ENCODE results near the gene GSTM2. TPM values are rescaled to one million over a fixed set of nuclear protein-coding genes. Genes with fewer than 3 reads are reported as not detected.

GSTM2 gene
- total RNA-seq, 1 experiment from 2014 or later = 0.84 TPM

GRCh38 chr1:109655615-109656519 is 12.0 kb upstream of the GSTM2 start, which contains the start of gene GSTM4:
TSS of gene GSTM4 (plus strand) at chr1:109656099. CDS start at chr1:109656390, 291 bp downstream.
- no peaks in the 10 kb centered on the region for H3K9me3 ChIP-seq
- Mint-ChIP-seq H3K27me3 (ENCODE audit: insufficient read depth, unreplicated experiment) (no peaks in the 10 kb centered on the region), H3K36me3 (ENCODE audit: insufficient read depth, unreplicated experiment) (no peaks in the 10 kb centered on the region), H3K4me3 (ENCODE audit: unreplicated experiment) (peak within 1 kb of the TSS; percentile 80), H3K27ac (ENCODE audit: unreplicated experiment) (peak within 1 kb of the TSS; percentile 76), H3K4me1 (ENCODE audit: low read depth, unreplicated experiment) (peaks cover 18% of the 10 kb centered on the region), H3K9me3 (ENCODE audit: unreplicated experiment) (no peaks in the 10 kb centered on the region)
- H3K4me1 ChIP-seq = no peaks in the 10 kb centered on the region
- CTCF ChIA-PET = interaction anchor here (0.7 to 1.3 kb wide), 4 partner anchors 16 to 527 kb away, joined by 3 to 6 read pairs (median 4); no protein-coding TSS in a partner anchor
- no peaks in the 10 kb centered on the region for H3K27me3 ChIP-seq (replicated peaks; ENCODE audit: control insufficient read depth, insufficient read depth, low read length)
- intact Hi-C loops (cut with micrococcal nuclease; ENCODE audit: unreplicated experiment) = loop anchor here (5.0 kb wide), 1 partner anchor 116 kb away; no protein-coding TSS in a partner anchor
- POLR2A ChIA-PET = interaction anchor here (0.5 to 0.6 kb wide), 3 partner anchors 35 to 145 kb away, joined by 3 to 10 read pairs (median 3); partner anchors contain the start of gene GNAI3
- H3K4me3 ChIP-seq (ENCODE audit: low read depth, low read length) = peak within 1 kb of the TSS; percentile 48
- no peak for TF ChIP-seq CTCF (IDR thresholded peaks at IDR 0.05; ENCODE audit: insufficient read depth in 1 of 2, low read depth in 1 of 2, low read length in 1 of 2, severe bottlenecking in 1 of 2, unreplicated experiment in 1 of 2)
- H3K36me3 ChIP-seq (ENCODE audit: control insufficient read depth, insufficient read depth, low read length) = no peaks in the 10 kb centered on the region
- peak; percentile 77 to 84 for DNase-seq
- TSS peak; percentile 64 for BruUV-seq (replicated peaks)

GRCh38 chr1:109657395-109657794 is 10.5 kb upstream of the GSTM2 start:
- Mint-ChIP-seq H3K27ac (ENCODE audit: unreplicated experiment) (no peak overlapping the region), H3K9me3 (ENCODE audit: unreplicated experiment) (no peaks in the 10 kb centered on the region), H3K36me3 (ENCODE audit: insufficient read depth, unreplicated experiment) (no peaks in the 10 kb centered on the region), H3K4me1 (ENCODE audit: low read depth, unreplicated experiment) (peaks cover 18% of the 10 kb centered on the region), H3K4me3 (ENCODE audit: unreplicated experiment) (no peak overlapping the region), H3K27me3 (ENCODE audit: insufficient read depth, unreplicated experiment) (no peaks in the 10 kb centered on the region)
- TF ChIP-seq CTCF (IDR thresholded peaks at IDR 0.05; ENCODE audit: insufficient read depth in 1 of 2, low read depth in 1 of 2, low read length in 1 of 2, severe bottlenecking in 1 of 2, unreplicated experiment in 1 of 2) = no peak
- no peak for DNase-seq
- intact Hi-C loops (cut with micrococcal nuclease; ENCODE audit: unreplicated experiment) = loop anchor here (5.0 kb wide), 1 partner anchor 115 kb away; no protein-coding TSS in a partner anchor
- no peaks in the 10 kb centered on the region for H3K9me3 ChIP-seq
- no peak overlapping the region for H3K4me3 ChIP-seq (ENCODE audit: low read depth, low read length)
- no peaks in the 10 kb centered on the region for H3K4me1 ChIP-seq
- no TSS peak for BruUV-seq (replicated peaks)
- ChIA-PET POLR2A (no interaction called here), CTCF (no interaction called here)
- H3K36me3 ChIP-seq (ENCODE audit: control insufficient read depth, insufficient read depth, low read length) = no peaks in the 10 kb centered on the region
- H3K27me3 ChIP-seq (replicated peaks; ENCODE audit: control insufficient read depth, insufficient read depth, low read length) = no peaks in the 10 kb centered on the region

- Histone ChIP-seq H3K9me3 (no peaks in the 10 kb centered on the region), H3K27me3 (replicated peaks; ENCODE audit: control insufficient read depth, insufficient read depth, low read length) (no peaks in the 10 kb centered on the region), H3K4me3 (ENCODE audit: low read depth, low read length) (no peak overlapping the region), H3K36me3 (ENCODE audit: control insufficient read depth, insufficient read depth, low read length) (no peaks in the 10 kb centered on the region), H3K4me1 (no peaks in the 10 kb centered on the region)
- no peak for DNase-seq
- Mint-ChIP-seq H3K27me3 (ENCODE audit: insufficient read depth, unreplicated experiment) (no peaks in the 10 kb centered on the region), H3K4me3 (ENCODE audit: unreplicated experiment) (no peak overlapping the region), H3K9me3 (ENCODE audit: unreplicated experiment) (no peaks in the 10 kb centered on the region), H3K36me3 (ENCODE audit: insufficient read depth, unreplicated experiment) (no peaks in the 10 kb centered on the region), H3K4me1 (ENCODE audit: low read depth, unreplicated experiment) (peaks cover 16% of the 10 kb centered on the region), H3K27ac (ENCODE audit: unreplicated experiment) (no peak overlapping the region)
- ChIA-PET CTCF (interaction anchor here (1.0 kb wide), 1 partner anchor 119 kb away, joined by 3 read pairs; no protein-coding TSS in a partner anchor), POLR2A (no interaction called here)
- BruUV-seq (replicated peaks) = no TSS peak
- no peak for TF ChIP-seq CTCF (IDR thresholded peaks at IDR 0.05; ENCODE audit: insufficient read depth in 1 of 2, low read depth in 1 of 2, low read length in 1 of 2, severe bottlenecking in 1 of 2, unreplicated experiment in 1 of 2)
- intact Hi-C loops (cut with micrococcal nuclease; ENCODE audit: unreplicated experiment) = loop anchor here (5.0 kb wide), 1 partner anchor 114 kb away; no protein-coding TSS in a partner anchor
Observed at GRCh38 chr1:109657970-109658369, 9.9 kb upstream of the GSTM2 start.
